ENCODE results near the gene PPP4R2.

Gene PPP4R2

GRCh38 chr3:73084170-73084569 is 87.6 kb downstream of the PPP4R2 start:
- no peak overlapping the region for H3K9ac ChIP-seq (ENCODE audit: low read length)
- H4K20me1 ChIP-seq (ENCODE audit: insufficient read depth, low read length) = no peaks in the 10 kb centered on the region
- no peaks in the 10 kb centered on the region for H3K36me3 ChIP-seq (ENCODE audit: insufficient read depth, low read length)
- TF ChIP-seq CTCF (IDR thresholded peaks at IDR 0.05; ENCODE audit: low read length) = no peak
- TF ChIP-seq EZH2 (IDR thresholded peaks at IDR 0.05; ENCODE audit: borderline replicate concordance, low read length) = no peak
- H3K4me2 ChIP-seq (ENCODE audit: low read length) = no peak overlapping the region
- no peaks in the 10 kb centered on the region for H3K27me3 ChIP-seq (ENCODE audit: insufficient read depth, low read length)
- no peak overlapping the region for H3K27ac ChIP-seq (ENCODE audit: low read depth, low read length, poor library complexity, severe bottlenecking)
- no peaks in the 10 kb centered on the region for H3K4me1 ChIP-seq (ENCODE audit: insufficient read depth, low read length, severe bottlenecking)
- no peaks in the 10 kb centered on the region for H3K79me2 ChIP-seq (ENCODE audit: insufficient read depth, low read length)
- no peaks in the 10 kb centered on the region for H3K9me2 ChIP-seq (ENCODE audit: low read depth, low read length)
- no peak overlapping the region for H2AFZ ChIP-seq (ENCODE audit: low read length)
- no peak overlapping the region for H3K4me3 ChIP-seq (ENCODE audit: low read depth, low read length, poor library complexity, severe bottlenecking)
- no peaks in the 10 kb centered on the region for H3K9me3 ChIP-seq (ENCODE audit: low read length)
- H3F3A ChIP-seq (ENCODE audit: insufficient read depth, low read length) = no peaks in the 10 kb centered on the region

GRCh38 chr3:73086071-73086494 is 89.5 kb downstream of the PPP4R2 start:
- no peaks in the 10 kb centered on the region for H3K27me3 ChIP-seq (ENCODE audit: insufficient read depth, low read length)
- H3K9me3 ChIP-seq (ENCODE audit: low read length) = no peaks in the 10 kb centered on the region
- no peak overlapping the region for H3K27ac ChIP-seq (ENCODE audit: low read depth, low read length, poor library complexity, severe bottlenecking)
- H3F3A ChIP-seq (ENCODE audit: insufficient read depth, low read length) = no peaks in the 10 kb centered on the region
- H3K79me2 ChIP-seq (ENCODE audit: insufficient read depth, low read length) = no peaks in the 10 kb centered on the region
- no peaks in the 10 kb centered on the region for H3K36me3 ChIP-seq (ENCODE audit: insufficient read depth, low read length)
- TF ChIP-seq EZH2 (IDR thresholded peaks at IDR 0.05; ENCODE audit: borderline replicate concordance, low read length) (no peak), CTCF (IDR thresholded peaks at IDR 0.05; ENCODE audit: low read length) (peak; percentile 83)
- H4K20me1 ChIP-seq (ENCODE audit: insufficient read depth, low read length) = no peaks in the 10 kb centered on the region
- no peak overlapping the region for H3K4me3 ChIP-seq (ENCODE audit: low read depth, low read length, poor library complexity, severe bottlenecking)
- H3K9me2 ChIP-seq (ENCODE audit: low read depth, low read length) = no peaks in the 10 kb centered on the region
- no peak overlapping the region for H2AFZ ChIP-seq (ENCODE audit: low read length)
- no peaks in the 10 kb centered on the region for H3K4me1 ChIP-seq (ENCODE audit: insufficient read depth, low read length, severe bottlenecking)
- H3K9ac ChIP-seq (ENCODE audit: low read length) = no peak overlapping the region
- no peak overlapping the region for H3K4me2 ChIP-seq (ENCODE audit: low read length)

- no peaks in the 10 kb centered on the region for H3K9me2 ChIP-seq (ENCODE audit: low read depth, low read length)
- H3K4me1 ChIP-seq (ENCODE audit: insufficient read depth, low read length, severe bottlenecking) = no peaks in the 10 kb centered on the region
- no peaks in the 10 kb centered on the region for H3F3A ChIP-seq (ENCODE audit: insufficient read depth, low read length)
- no peak overlapping the region for H2AFZ ChIP-seq (ENCODE audit: low read length)
- H3K27ac ChIP-seq (ENCODE audit: low read depth, low read length, poor library complexity, severe bottlenecking) = no peak overlapping the region
- no peaks in the 10 kb centered on the region for H3K9me3 ChIP-seq (ENCODE audit: low read length)
- no peak overlapping the region for H3K4me3 ChIP-seq (ENCODE audit: low read depth, low read length, poor library complexity, severe bottlenecking)
- TF ChIP-seq EZH2 (IDR thresholded peaks at IDR 0.05; ENCODE audit: borderline replicate concordance, low read length) (no peak), CTCF (IDR thresholded peaks at IDR 0.05; ENCODE audit: low read length) (no peak)
- H3K27me3 ChIP-seq (ENCODE audit: insufficient read depth, low read length) = no peaks in the 10 kb centered on the region
- H4K20me1 ChIP-seq (ENCODE audit: insufficient read depth, low read length) = no peaks in the 10 kb centered on the region
- no peak overlapping the region for H3K4me2 ChIP-seq (ENCODE audit: low read length)
- H3K79me2 ChIP-seq (ENCODE audit: insufficient read depth, low read length) = no peaks in the 10 kb centered on the region
- no peaks in the 10 kb centered on the region for H3K36me3 ChIP-seq (ENCODE audit: insufficient read depth, low read length)
- no peak overlapping the region for H3K9ac ChIP-seq (ENCODE audit: low read length)
These were observed 97.5 kb downstream of the PPP4R2 start for GRCh38 chr3:73094129-73094528.
